HG03196 (cell line): ENCODE measurements around the gene CTDSPL.

Source experiments
- ATAC-seq: cut with Tn5 transposase; IDR thresholded peaks from one replicate; pipeline ENCODE4 v1.9.1; 2021; ENCODE audit not compliant: unreplicated experiment

Gene CTDSPL

DNA sequence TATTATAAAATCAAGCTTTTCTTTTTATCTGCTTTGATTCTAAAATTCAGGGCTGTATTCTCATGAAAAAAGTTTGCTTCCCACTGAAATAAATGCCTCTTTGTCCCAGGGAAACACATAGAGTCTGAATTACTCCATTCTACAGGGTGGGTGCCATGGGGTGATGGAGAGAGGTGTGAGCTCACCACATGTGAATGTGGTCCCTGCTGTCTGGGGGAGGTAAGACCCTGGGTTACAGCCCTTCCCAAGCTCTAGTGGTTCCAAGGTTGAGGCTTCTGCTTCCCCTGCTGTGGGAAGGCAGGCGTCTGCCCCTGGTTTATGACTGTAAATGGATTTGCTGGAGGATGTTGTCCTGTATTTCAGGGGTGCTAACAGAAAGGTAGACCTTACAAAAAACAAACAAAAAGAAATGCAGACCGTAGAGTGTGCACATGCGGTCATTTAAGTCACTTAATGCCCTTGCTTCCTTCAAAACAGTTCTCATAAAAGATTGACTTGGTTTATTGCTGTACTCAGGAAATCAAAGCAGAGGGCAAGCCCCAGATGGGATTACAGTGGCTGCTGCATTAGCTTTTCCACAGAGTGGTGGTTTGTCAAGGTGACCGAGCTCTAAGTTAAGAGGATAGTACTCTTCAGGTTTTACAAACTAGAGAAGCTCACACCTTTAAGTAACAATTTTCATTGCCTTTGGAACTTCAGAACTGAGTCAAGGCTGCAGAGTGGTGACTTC is 49.2 kb downstream of the CTDSPL start:
- ATAC-seq: no peak

DNA sequence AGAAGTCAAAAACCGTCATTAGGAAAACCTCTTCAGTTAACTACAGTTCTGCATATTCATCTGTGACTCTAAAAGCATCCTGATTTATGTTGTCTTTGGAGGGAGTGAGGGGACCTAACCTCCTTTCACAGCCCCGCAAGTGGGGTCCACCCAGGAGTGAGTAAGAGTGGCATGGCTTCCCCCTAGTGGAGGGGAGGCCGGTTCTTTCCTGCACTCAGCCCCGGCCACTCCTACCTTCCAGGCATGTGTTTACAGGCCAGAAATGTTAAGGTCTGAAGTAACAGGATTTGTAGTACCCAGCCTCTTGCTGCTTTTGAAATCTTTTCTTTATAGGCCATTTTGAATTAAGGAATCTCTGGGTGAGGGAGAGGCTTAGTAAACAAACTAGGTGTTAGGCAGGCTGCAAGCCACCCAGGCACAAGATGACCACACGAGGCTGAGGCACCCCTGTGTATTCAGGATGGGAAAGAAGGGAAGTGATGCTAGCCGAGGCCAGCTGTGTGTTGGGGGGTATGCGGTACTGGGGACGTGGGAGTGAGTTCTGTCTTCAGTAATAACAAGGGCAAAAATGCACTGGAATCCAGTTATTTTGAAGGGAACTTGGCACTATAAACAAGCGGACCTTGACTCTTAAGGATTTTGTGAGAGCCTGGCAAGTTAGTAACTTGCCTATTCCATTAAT is 50.5 kb downstream of the CTDSPL start:
- no peak for ATAC-seq

DNA sequence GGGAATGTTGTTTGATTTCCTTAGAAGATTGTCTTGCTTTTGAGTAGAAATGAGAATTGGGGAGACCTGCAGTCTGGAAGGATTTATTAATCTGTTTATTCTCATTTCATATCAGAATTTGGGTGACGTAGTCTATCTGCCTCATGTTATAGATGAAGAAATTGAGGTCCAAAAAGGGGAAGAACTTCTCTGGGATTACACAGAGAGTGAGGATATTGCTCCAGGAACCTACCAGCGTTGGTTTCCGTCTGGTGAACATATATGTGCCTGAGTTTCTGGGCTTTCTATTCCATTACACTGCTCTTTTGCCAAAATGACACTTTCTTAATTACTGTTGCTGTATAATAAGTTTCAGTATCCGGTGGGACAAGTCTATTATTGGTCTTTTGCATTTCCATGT is 51.8 kb downstream of the CTDSPL start:
- ATAC-seq: no peak

DNA sequence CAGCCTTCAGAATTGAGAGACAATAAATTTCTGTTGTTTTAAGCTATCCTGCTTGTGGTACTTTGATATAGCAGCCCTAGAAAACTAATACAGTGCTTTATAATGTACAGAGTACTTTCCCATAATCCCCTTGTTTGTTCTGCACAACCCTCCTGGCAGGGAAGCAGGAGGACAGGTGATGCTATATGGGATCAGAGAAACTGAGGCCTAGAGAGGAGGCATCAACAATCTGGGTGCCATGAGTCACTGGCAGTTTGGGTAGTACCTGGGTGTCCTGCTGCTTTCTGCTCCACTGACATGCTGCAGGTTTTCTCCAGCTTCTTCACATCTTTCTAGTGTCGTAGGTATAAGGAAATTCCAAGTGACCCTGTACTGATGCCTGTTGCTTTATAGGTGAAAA is 55.0 kb downstream of the CTDSPL start:
- ATAC-seq: no peak

DNA sequence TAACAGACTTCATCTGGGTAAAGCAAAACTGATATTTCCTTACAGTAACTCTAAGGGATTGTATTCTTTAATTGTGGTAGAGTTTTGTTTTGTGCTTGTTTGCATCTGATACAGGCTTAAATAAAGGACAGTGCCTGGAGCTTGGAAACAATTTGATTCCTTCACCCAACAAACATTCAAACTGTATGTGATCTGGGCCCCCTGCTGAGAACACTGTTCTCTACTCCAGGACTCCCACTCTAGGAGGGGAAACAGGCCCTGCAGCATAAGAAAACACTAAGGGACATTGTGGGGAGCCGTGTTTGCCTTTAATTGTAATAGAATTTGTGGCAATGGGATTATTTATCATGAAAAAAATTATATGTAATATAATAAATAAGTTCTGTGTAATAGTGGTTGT is 56.9 kb downstream of the CTDSPL start:
- ATAC-seq: no peak

DNA sequence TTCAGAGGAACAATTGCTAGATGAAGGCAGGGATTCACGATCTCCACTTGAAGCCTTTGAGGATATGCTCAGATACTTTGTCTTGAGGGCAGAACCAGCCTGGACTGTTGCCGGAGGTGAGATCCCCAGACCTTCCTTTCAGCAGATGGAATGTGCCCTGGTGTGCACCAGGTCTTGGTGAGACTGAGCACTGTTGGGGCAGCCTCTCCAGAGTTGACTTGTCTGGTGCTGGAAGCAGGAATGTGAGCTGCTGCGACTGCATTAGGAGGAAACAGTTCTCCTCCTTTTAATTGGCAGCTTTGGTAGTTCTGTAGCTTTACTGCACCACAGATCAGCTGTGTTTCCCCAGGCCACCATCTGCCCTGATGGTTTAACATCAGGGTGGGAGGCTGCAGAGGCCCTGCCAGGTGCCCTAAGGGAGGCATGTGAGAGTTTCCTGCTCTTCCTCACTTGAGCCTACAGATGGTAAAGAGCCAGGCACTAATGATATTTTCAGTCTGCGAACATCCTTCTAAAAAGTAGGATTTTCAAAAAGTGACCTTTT is 58.5 kb downstream of the CTDSPL start:
- no peak for ATAC-seq

DNA sequence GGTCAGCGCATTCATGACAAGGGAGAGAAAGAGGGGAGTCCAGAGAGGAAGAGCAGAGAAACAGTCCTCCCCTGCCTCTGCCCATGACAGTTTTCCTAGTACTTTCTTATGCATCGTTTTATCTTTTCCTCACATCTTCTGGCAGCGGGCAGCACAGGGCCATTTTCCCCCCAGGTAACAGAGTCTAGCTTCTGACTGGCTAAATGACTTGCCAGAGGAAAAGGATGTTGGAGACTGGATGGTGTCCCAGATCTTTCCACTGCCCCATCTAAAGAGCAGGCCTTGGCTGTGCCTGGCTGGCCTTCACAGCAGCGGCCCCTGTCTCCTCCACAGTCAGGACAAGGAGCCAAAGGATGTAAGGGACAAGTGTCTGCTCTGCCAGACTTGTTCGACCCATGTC is 59.3 kb downstream of the CTDSPL start:
- ATAC-seq: no peak

DNA sequence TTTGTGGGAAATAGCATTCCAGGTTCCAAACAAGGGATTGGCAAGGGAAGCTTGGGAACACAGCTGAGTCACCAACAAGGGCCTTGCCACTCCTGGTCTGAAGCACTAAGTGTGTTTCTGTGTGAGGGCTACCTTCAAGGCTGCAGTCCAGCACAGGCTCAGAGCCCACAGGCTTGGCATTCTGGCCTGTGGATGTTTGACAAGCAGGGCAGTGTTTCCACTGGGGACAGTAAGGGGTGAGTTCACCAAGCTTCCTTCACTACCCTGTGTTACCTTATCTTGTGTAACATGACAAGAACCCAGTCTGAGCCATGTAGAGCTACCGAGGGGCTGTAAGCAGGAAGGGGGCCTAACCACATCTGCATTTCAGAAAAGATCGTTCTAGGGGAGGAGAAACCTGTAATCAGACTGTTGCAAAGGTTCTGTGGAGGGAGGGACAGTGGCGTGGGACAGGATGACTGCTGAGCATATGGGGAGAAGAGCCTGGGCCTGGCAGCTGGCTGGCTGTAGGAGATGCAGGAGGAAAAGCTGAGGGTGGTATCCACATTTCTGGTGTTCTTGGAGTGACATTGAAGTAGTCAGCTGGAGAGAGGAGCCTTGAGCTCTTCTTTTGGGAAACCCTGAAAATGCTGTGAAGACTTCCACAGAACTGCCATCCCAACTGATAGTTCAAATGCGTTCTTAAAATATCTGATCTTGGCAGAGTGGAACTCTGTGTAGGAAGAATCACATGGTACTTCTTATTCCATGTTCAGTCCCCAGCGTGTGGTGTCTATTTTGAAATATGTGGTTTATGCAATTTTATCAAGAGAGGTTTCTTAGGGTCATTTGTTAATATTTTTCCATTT is 61.3 kb downstream of the CTDSPL start:
- no peak for ATAC-seq

DNA sequence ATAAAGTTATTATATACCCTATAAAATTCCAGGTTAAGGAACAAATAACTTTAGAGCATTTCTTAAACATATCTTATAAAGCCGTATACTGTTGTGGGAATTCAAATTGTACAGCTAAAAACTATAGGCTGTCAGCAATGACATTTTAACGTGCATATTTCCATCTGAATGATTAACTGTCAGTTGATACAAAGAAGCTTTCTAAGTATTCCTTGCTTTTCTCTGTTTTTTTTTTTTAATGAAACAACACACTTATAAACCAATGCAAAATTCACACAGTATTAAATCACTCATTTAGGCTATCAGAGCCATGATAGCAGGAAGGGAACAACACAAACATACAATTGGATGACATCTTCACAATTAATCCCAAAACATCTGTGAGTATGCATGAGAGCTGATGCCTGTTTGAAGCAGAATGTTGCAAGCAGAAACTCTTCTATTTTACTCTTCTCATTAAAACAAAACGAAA is 61.9 kb downstream of the CTDSPL start:
- ATAC-seq: no peak

DNA sequence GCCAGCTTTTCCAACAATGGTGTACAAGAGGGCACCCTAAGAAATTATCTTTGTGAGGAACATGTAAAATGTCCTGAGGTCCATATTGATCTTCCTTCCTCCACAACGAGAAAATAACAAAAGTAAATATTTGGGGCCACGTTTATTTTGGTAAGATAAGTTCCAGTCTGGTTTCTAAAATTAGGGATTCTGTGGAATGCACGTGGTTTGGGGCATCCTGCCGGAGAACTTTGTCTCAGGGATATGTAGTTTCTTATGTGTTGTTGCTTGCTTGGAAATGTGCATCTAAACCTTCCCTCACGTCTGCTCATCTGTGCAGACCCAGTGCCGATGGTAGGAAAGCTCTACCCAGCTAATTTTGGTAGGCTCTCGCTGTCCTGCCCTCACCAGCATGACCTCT is 62.8 kb downstream of the CTDSPL start:
- no peak for ATAC-seq

DNA sequence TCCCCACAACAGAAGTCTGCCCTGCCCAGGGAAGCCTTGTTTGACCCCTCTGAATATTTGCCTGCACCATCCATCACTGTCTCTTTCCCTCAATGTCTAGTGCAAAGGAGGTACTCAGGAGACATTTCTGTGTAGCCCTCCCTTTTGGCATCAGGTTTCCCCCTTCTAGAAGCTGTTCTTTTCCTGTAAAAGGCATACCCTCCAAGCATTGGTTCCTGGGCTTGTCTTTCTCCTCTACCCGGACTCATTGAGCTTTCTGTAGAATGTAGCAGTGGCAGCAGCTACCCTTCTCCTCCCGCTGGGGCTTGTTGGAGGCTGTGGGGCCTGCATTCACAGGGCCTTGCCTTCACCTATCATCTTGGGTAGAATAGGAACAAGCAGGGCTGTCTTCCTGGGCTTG is 63.5 kb downstream of the CTDSPL start:
- no peak for ATAC-seq

DNA sequence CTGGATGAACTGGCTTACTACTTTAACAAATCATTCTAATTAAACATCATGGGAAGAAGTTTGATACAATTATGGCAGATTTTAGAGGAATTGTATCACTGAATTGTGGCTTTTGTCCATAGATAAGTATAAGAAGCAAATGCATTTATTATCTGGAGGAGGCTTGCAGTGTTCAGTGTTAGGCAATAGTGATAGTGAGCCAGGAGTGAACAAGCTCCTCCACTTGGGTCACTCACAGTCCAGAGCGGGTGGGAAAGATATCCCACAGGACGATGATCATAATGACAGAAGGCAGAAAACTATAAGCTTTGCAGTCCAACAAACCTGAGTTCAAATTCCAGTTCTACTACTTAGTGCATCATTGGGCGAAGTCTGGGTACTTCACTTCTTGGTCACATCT is 64.9 kb downstream of the CTDSPL start:
- ATAC-seq: no peak

DNA sequence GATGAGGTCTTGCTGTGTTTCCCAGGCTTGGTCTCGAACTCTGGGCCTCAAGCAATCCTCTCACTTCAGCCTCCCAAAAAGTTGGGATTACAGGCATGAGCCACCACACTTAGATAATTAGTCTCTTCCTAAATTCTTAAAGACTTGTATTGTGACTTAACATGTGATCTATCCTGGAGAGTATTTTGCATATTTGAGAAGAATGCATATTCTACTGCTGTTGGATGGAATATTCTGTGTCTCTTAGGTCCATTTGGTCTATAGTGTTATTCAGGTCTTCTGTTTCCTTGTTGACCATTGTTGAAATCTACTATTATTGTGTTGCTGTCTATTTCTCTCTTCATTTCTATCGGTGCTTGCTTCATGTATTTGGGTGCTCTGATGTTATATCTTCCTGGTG is 68.8 kb downstream of the CTDSPL start:
- ATAC-seq: no peak

DNA sequence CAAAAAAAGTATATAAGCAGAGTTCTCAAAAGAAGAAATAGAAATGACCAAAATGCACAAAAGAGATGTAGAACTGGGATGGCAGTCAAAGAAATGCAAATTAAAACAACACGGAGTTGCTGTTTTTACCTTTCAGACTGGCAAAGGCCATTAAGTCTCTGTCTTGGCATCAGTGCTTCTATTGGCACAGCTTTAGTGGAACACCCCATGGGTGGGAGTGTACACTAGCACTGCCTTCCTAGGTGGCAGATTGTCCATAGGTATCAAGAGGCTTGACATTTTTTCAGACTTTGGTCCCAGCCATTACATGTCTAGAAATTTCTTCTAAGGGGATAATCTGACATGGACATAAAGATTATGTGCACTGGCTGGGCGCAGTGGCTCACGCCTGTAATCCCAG is 70.8 kb downstream of the CTDSPL start:
- ATAC-seq: no peak

DNA sequence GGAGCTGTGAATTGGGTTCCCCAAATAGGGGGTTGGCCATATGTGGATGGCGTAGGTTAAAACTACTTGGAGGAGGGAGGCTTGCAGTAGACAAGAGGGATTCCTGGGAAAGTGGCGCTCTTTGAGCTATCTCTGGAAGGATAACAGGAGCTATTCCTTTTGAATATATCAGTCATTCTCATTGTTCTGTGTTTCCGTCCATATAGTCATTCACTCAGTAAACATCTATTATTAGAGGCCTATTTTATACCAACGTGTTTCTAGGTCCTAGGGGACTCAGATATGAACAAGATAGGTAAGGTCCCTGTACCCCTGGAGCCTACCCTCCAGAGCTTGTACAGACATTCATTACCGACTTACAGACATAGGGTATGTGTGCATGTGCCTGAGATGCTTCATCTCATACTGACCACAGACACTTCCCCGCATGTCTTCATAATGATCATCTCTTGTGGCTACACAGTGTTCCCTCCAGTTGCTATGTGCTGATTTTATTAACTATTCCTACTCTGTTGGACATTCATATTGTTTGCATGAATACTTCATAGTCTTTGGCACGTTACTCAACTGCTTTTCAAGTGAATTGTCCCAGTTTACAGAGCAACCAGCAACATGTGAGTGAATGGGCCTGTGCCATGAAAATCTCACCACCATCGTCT is 73.1 kb downstream of the CTDSPL start:
- ATAC-seq: no peak

DNA sequence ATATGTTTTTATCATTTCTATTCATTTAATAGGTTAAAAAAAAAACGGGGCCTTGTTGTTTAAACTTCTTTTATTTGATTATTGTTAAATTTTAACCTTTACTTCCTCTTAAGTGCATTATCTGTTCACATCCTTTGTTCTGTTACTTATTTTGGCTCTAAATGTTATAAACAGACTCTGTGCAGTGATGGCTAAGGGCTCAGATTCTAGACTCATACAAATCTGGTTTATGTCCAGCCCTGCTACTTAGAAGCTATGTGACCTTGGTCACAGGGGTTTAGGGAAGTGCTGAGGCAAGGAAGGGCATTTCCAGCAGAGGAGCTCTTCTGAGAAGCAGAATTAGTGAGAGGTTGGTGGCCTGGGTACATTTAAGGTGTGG is 73.6 kb downstream of the CTDSPL start:
- ATAC-seq: no peak

DNA sequence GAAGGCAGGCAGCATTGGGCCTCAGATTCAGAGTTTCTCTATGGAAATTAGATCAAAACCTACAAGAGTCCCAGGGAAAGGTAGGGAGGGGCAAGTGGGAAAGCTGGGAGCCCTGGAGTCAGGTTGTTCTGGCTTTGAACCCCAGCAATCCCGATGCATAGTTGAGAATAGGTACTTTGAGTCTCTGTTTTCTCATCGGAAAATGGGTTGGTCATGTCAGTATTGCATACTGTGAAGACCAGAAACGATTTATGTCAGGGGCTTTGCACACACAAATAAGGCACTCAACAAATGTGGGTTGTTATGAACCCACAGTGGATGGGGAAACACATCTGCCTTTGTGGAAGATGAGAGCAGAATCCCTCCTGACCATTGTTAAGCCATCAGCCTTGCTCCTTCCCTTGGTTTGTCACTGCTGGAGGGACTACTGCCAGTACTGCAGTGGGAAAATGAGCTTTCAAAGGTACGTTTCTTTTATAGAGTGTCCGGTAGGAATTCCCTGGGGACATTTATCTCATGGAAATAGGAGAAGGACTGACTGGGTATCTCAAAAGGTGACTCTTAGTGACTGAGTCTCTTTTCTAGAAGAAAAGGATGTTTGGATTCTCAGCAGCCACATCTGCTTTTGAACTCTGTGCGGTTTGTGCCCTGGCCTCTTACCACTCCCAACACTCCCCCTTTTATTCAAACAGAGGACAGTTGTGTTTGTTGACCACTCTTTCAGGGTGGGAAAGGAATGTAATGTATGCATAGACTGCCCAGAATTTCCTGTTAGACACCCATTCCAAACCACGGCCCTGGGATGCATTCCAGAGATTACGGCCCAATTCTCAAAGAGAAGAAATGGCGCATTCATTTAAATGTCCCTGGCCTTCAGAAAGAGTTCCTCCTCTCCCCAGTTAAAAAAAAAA is 74.3 kb downstream of the CTDSPL start:
- ATAC-seq: no peak

DNA sequence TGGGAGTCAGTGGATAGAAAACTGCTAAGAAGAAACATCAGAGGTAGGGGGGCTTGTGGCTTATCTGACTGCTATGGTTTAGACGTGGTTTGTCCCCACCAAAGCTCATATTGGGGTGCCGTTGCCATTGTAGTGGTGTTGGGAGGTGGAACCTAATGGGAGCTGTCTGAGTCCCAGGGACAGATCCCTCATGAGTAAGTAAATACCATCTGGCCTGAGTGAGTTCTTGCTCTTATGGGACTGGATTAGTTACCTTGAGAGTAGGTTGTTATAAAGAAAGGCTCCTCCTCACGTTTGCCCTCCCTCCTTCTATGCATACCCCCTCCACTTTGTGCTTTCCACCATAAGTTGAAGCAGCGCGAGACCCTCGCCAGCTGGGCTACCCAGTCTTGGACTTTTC is 75.5 kb downstream of the CTDSPL start:
- ATAC-seq: no peak

DNA sequence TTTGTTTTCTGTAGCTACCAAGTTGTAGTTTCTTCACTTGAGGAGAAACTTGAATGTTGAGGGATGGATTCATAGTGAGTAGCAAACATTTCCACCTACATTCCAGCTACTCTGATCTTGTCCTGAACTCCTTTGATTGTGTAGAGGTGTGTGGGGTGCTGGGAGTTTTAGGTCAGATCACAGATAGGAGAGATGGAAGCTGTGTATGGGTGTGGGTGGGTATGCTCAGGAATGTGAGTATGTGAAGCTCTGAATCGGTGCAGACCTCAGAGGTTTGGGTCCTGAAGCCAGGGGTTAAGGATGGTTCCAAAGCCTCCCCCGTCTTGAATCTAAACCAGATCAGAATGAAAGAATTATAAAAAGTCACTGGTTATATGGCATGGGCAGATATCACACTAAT is 76.3 kb downstream of the CTDSPL start:
- ATAC-seq: no peak
